ENCODE results near the gene GNG3. TPM values are rescaled to one million over a fixed set of nuclear protein-coding genes. Genes with fewer than 3 reads are reported as not detected.

Gene GNG3
- total and polyA plus RNA-seq, 2 of the 8 experiments (the other 6 are each of a cell fraction or from before 2014, with no cell fraction given), result 4.9 to 12.1 TPM

DNA sequence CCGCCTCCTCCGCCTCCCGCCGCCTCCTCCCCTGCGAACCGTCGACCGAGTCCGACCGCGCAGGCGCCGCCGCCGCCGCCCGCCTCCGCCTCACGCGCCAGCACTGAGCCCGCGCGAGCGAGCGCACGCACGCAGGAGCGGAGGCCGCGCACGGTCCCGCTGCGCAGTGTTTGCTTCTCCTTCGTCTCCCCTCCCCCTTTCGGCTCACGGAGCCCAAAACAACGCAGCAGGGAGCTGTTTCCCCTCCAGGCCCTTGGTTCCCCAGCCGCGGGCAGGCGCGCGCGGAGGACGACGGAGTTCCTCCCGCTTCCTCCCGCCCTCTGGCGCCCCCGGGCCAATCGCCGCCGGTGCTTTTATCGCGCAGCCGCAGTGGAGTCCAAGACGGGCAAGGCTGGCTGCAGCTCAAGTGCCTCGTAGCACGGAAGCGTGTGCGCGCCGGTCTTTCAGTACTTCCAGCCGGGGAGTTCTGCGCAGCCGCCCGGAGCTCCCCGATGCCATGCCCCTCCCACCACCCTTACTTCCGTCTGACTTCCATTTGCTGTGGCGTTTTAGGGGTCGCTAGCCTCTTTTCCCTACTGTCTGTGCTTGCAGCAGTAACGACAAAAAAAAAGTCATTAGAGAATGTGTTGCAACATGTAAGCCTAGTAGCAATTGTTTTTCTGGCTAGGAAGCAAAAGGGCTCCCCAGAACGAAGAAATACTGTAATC is 19.8 kb downstream of the GNG3 start, which contains the start of gene HNRNPUL2:
Gene HNRNPUL2 (minus strand): TSS at position 293 of the 707 bp plus-strand sequence. CDS start 301 bp downstream, outside the sequence.
- Histone ChIP-seq H3K18ac (ENCODE audit: extremely low read depth, low read length) (peak within 1 kb of the TSS; percentile 99), H3K4ac (replicated peaks; ENCODE audit: insufficient read length, low read depth, low read length) (peak within 1 kb of the TSS; percentile 80), H3K4me1 (replicated peaks in 1 of 4; ENCODE audit: control insufficient read depth in 3 of 4, insufficient read depth in 4 of 4, low read length in 3 of 4) (no peaks in the 10 kb centered on the region; a peak in 3 of 7 replicates), H3K27ac (ENCODE audit: low read depth, low read length) (peak within 1 kb of the TSS; percentile 92), H3K27me3 (replicated peaks in 1 of 4; ENCODE audit: control insufficient read depth in 3 of 4, extremely low read depth in 1 of 4, insufficient read depth in 3 of 4, low read length in 3 of 4) (no peaks in the 10 kb centered on the region), H4K8ac (ENCODE audit: extremely low read depth, insufficient read depth, low read length) (peak within 1 kb of the TSS; percentile 91), H2BK5ac (ENCODE audit: low read depth, low read length) (peak within 1 kb of the TSS; percentile 91), H3K23ac (ENCODE audit: insufficient read length) (no peak within 1 kb of the TSS), H3K4me3 (ENCODE audit: extremely low read depth in 1 of 4, insufficient read depth in 2 of 4, low read depth in 3 of 4, low read length in 4 of 4) (peak within 1 kb of the TSS; percentile 87 to 98 (median 96)), H3K36me3 (ENCODE audit: control insufficient read depth in 2 of 4, insufficient read depth in 4 of 4, low read length in 3 of 4) (peaks cover 12 to 28% (median 16%) of the 10 kb centered on the region in 4 experiments), H3K9me3 (ENCODE audit: insufficient read depth in 2 of 2, low read depth in 1 of 2, low read length in 1 of 2) (no peaks in the 10 kb centered on the region), H4K91ac (replicated peaks; ENCODE audit: insufficient read length, low read length) (peak within 1 kb of the TSS; percentile 96), H3K4me2 (ENCODE audit: insufficient read depth in 1 of 2, low read depth in 2 of 2, low read length in 2 of 2) (peak within 1 kb of the TSS; percentile 85 to 93), H3K79me2 (ENCODE audit: control insufficient read depth in 1 of 2, insufficient read depth in 2 of 2, low read length in 2 of 2) (peaks cover 18 to 71% of the 10 kb centered on the region in 2 experiments), H3K14ac (ENCODE audit: insufficient read length) (no peak within 1 kb of the TSS), H2BK15ac (ENCODE audit: low read length) (peak within 1 kb of the TSS; percentile 99; the same call in 1 of the 2 replicates), H3K23me2 (ENCODE audit: low read depth, low read length) (peaks cover 16% of the 10 kb centered on the region), H3K79me1 (ENCODE audit: low read depth, low read length) (0 out of 2 replicates have a peak, but pooled peaks cover 2% of the 10 kb centered on the region), H2AK5ac (ENCODE audit: low read depth, low read length) (no peak within 1 kb of the TSS), H4K20me1 (replicated peaks in 1 of 2; ENCODE audit: control insufficient read depth in 1 of 2, insufficient read depth in 2 of 2, low read length in 2 of 2) (peaks cover 12 to 17% of the 10 kb centered on the region in 2 experiments), H2AFZ (ENCODE audit: low read length) (peak within 1 kb of the TSS; percentile 60; the same call in 1 of the 2 replicates), H2BK120ac (replicated peaks; ENCODE audit: low read depth, low read length) (peak within 1 kb of the TSS; percentile 82), H2BK20ac (ENCODE audit: low read length) (no peak within 1 kb of the TSS), H4K5ac (ENCODE audit: insufficient read length, low read depth, low read length) (peak within 1 kb of the TSS; percentile 97), H3K9ac (replicated peaks in 1 of 4; ENCODE audit: extremely low read depth in 1 of 4, low read depth in 3 of 4, low read length in 3 of 4) (peak within 1 kb of the TSS; percentile 88 to 92 (median 92)), H3K56ac (replicated peaks; ENCODE audit: insufficient read length, low read depth, low read length) (peak within 1 kb of the TSS; percentile 95), H2BK12ac (ENCODE audit: low read depth, low read length) (0 out of 2 replicates have a peak within 1 kb of the TSS, but pooled peaks have one; percentile 10)
- ChIA-PET CTCF (ENCODE audit: partially characterized antibody) (interaction anchor here (1.7 to 6.1 kb wide), 4 partner anchors 26 to 60 kb away, joined by 5 to 32 read pairs (median 7); partner anchors contain the start of genes TMEM179B and ZBTB3), POLR2A (ENCODE audit: partially characterized antibody) (interaction anchor here (0.6 to 10.9 kb wide), 40 partner anchors 9 to 414 kb away, joined by 3 to 192 read pairs (median 5); partner anchors contain the start of genes BSCL2, C11orf98, CSKMT and EEF1G)
- FAIRE-seq (no peak), DNase-seq (ENCODE audit: low read depth in 1 of 2, low spot score in 2 of 2) (peak; percentile 94 to 97)
- 1% methylated on average over 38 of the region's 72 CpGs; no CpG with 5 or more reads in 1 of the 2 experiments for WGBS, 2 experiments (ENCODE audit: extremely low coverage in 1 of 2, insufficient coverage in 1 of 2, insufficient read length in 1 of 2, insufficient replicate concordance in 2 of 2, low coverage in 1 of 2, low lambda C conversion rate in 2 of 2, missing lambda C conversion rate in 1 of 2)
- TF ChIP-seq GABPA (IDR thresholded peaks at IDR 0.05; ENCODE audit: borderline replicate concordance, insufficient read depth, low read length), result no peak
- TF ChIP-seq ASH2L (IDR thresholded peaks at IDR 0.05; ENCODE audit: low read length), result no peak
- TF ChIP-seq YY1 (IDR thresholded peaks at IDR 0.05; ENCODE audit: low read depth, low read length), result peak; percentile 5; the same call in 1 of the 2 replicates
- TF ChIP-seq POLR2AphosphoS5 (IDR thresholded peaks at IDR 0.05; ENCODE audit: low read depth, low read length), result peak; percentile 91
- no peak for TF ChIP-seq RXRA (IDR thresholded peaks at IDR 0.05; ENCODE audit: insufficient read depth, low read depth, low read length)
- TF ChIP-seq JUND (IDR thresholded peaks at IDR 0.05; ENCODE audit: low read length), result no peak
- peak; percentile 98 for TF ChIP-seq PHF8 (conservative IDR thresholded peaks at IDR 0.05; ENCODE audit: low read depth, low read length)
- peak; percentile 84 for TF ChIP-seq TAF1 (IDR thresholded peaks at IDR 0.05; ENCODE audit: low read depth, low read length)
- TF ChIP-seq CTBP2 (IDR thresholded peaks at IDR 0.05; ENCODE audit: borderline replicate concordance, insufficient read depth, insufficient read length, low read length), result no peak
- TF ChIP-seq NRF1 (IDR thresholded peaks at IDR 0.05; ENCODE audit: low read depth, low read length), result peak; percentile 64
- TF ChIP-seq SIX5 (IDR thresholded peaks at IDR 0.05; ENCODE audit: low read depth, low read length), result no peak
